ENCODE data around the gene TRIM66.

DNA sequence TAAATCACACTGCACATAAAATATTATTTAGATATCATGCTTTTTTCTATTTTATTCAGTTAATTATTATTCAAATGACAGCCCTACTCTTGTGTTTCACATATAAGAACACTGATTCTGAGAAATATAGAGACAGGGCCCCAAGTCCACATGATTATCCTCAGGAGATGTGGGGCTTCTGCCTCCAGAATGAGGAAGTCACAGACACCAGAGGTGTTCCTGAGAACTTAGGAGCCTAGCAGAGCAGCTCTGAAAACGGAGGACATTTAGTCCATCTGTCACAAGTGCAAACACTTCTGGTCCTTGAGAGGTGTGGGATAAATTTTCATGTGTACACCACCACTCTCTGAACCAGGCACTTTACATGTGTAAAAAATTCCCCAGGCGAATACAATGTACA, 26.2 kb downstream of the TRIM66 start:
- TF ChIP-seq EP300 (IDR thresholded peaks at IDR 0.05; ENCODE audit: borderline replicate concordance) = no peak
- TF ChIP-seq, protein P1, sequence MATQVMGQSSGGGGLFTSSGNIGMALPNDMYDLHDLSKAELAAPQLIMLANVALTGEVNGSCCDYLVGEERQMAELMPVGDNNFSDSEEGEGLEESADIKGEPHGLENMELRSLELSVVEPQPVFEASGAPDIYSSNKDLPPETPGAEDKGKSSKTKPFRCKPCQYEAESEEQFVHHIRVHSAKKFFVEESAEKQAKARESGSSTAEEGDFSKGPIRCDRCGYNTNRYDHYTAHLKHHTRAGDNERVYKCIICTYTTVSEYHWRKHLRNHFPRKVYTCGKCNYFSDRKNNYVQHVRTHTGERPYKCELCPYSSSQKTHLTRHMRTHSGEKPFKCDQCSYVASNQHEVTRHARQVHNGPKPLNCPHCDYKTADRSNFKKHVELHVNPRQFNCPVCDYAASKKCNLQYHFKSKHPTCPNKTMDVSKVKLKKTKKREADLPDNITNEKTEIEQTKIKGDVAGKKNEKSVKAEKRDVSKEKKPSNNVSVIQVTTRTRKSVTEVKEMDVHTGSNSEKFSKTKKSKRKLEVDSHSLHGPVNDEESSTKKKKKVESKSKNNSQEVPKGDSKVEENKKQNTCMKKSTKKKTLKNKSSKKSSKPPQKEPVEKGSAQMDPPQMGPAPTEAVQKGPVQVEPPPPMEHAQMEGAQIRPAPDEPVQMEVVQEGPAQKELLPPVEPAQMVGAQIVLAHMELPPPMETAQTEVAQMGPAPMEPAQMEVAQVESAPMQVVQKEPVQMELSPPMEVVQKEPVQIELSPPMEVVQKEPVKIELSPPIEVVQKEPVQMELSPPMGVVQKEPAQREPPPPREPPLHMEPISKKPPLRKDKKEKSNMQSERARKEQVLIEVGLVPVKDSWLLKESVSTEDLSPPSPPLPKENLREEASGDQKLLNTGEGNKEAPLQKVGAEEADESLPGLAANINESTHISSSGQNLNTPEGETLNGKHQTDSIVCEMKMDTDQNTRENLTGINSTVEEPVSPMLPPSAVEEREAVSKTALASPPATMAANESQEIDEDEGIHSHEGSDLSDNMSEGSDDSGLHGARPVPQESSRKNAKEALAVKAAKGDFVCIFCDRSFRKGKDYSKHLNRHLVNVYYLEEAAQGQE (IDR thresholded peaks at IDR 0.05; ENCODE audit: low read depth) = no peak
- TF ChIP-seq CEBPB (IDR thresholded peaks at IDR 0.05) = no peak
- TF ChIP-seq YY1 (IDR thresholded peaks at IDR 0.05; ENCODE audit: low read depth) = no peak
- TF ChIP-seq TEAD4 (IDR thresholded peaks at IDR 0.05) = no peak
- TF ChIP-seq TCF12 (IDR thresholded peaks at IDR 0.05; ENCODE audit: low read depth) = no peak
- TF ChIP-seq TAF1 (IDR thresholded peaks at IDR 0.05; ENCODE audit: low read depth) = no peak
